K562 (cell line): ENCODE measurements around the gene HOXA5. TPM values are rescaled to one million over a fixed set of nuclear protein-coding genes. Genes with fewer than 3 reads are reported as not detected.

Experiments
- ATAC-seq: fragments of 200-7000 bp; cut with Tn5 transposase; 3 replicates; pipeline ENCODE4 v1.9.1; 2020; ENCODE audit warnings: moderate library complexity
- BruUV-seq: library from RNA; stranded (reverse); fragments of 400-500 nt; replicated peaks from 2 replicates; lab custom pipeline; 2021; lab: Mats Ljungman, UMichigan
- CTCF ChIA-PET: fragments of 300-600 bp; formaldehyde crosslinking; extraction: SDS; loops from one replicate; lab custom pipeline; 2021; ENCODE audit warnings: low intra/inter-chr PET ratio; lab: Yijun Ruan, JAX
- POLR2A ChIA-PET: fragments of 300-600, 350-650 bp; sonication (Branson Sonifier 250); formaldehyde crosslinking; extraction: SDS; loops from one replicate; lab custom pipeline; 2021; ENCODE audit warnings: antibody characterized with exemption, inconsistent platforms; lab: Yijun Ruan, JAX
- DNase-seq, 4 experiments: peaks; one replicate each; pipeline versions ENCODE4 v3.0.0 to v3.0.0-alpha.2; 2011 to 2018; ENCODE audit warnings: low spot score in 3 of 4, mixed read lengths in 3 of 4; ENCODE audit errors: extremely low read depth in 1 of 4
- FAIRE-seq: peaks from 2 replicates; lab custom pipeline; 2011; peaks lifted over from hg19 to GRCh38; lab: Jason Lieb, UNC
- H2AFZ ChIP-seq: 2 replicates; pipeline ENCODE4 v1.6.0; 2011; ENCODE audit warnings: low read depth, low read length, control low read depth, inconsistent platforms
- H3K27ac ChIP-seq: fragments of 200-600 bp; 3 replicates; pipeline ENCODE4 v1.8.0; 2011; ENCODE audit warnings: low read depth, mild to moderate bottlenecking, control low read depth, inconsistent platforms, low read length, moderate library complexity, mixed read lengths; ENCODE audit errors: extremely low read depth
- H3K27me3 ChIP-seq, 2 experiments: fragments of 300-600 bp in 1 of 2; 2 replicates in 1 of 2; 3 replicates in 1 of 2; pipeline versions ENCODE4 v1.6.0 to v1.8.0; 2011; ENCODE audit warnings: inconsistent platforms in 2 of 2, low read length in 2 of 2, mild to moderate bottlenecking in 1 of 2, mixed read lengths in 1 of 2, moderate library complexity in 1 of 2; ENCODE audit not compliant: control insufficient read depth in 2 of 2, insufficient read depth in 2 of 2
- H3K36me3 ChIP-seq: fragments of 300-600 bp; 3 replicates; pipeline ENCODE4 v1.8.0; 2011; ENCODE audit warnings: mild to moderate bottlenecking, low read length, inconsistent platforms; ENCODE audit not compliant: control insufficient read depth, insufficient read depth
- H3K4me1 ChIP-seq, 2 experiments: fragments of 200-600 bp in 1 of 2; replicated peaks in 1 of 2; 2 replicates in 1 of 2; 3 replicates in 1 of 2; pipeline versions ENCODE4 v1.5.1 to v1.8.0; 2011; ENCODE audit warnings: inconsistent platforms in 2 of 2, low read length in 2 of 2, mild to moderate bottlenecking in 1 of 2, mixed read lengths in 1 of 2, moderate library complexity in 1 of 2; ENCODE audit not compliant: control insufficient read depth in 2 of 2, insufficient read depth in 2 of 2
- H3K4me2 ChIP-seq: 2 replicates; pipeline ENCODE4 v1.6.1; 2011; ENCODE audit warnings: low read length, control low read depth, inconsistent platforms, mixed read lengths; ENCODE audit not compliant: insufficient read depth
- H3K4me3 ChIP-seq: fragments of 200-600 bp; sonication (generic), shearing (Covaris generic); 2 replicates; pipeline ENCODE4 v1.5.1; 2016; ENCODE audit warnings: control low read depth, inconsistent platforms
- H3K79me2 ChIP-seq: fragments of 200-600 bp; 3 replicates; pipeline ENCODE4 v1.8.0; 2011; ENCODE audit warnings: low read length, inconsistent platforms; ENCODE audit not compliant: control insufficient read depth, insufficient read depth
- H3K9ac ChIP-seq, 2 experiments: 2 replicates each; pipeline versions ENCODE4 v1.6.0 to v1.6.1; 2011; ENCODE audit warnings: low read depth in 2 of 2, low read length in 2 of 2, control low read depth in 1 of 2, inconsistent platforms in 1 of 2, mild to moderate bottlenecking in 1 of 2, mixed read lengths in 1 of 2; ENCODE audit not compliant: insufficient read depth in 1 of 2
- H3K9me1 ChIP-seq: one replicate; pipeline ENCODE4 v1.6.0; 2011; ENCODE audit warnings: inconsistent platforms, mild to moderate bottlenecking, low read length, moderate library complexity; ENCODE audit not compliant: control insufficient read depth, insufficient read depth
- H3K9me3 ChIP-seq: replicated peaks from 2 replicates; pipeline ENCODE4 v1.5.1; 2011; ENCODE audit warnings: low read depth, low read length, inconsistent platforms; ENCODE audit not compliant: control insufficient read depth, insufficient read depth
- H4K20me1 ChIP-seq: replicated peaks from 2 replicates; pipeline ENCODE4 v1.6.1; 2011; ENCODE audit warnings: low read length, inconsistent platforms, mixed read lengths; ENCODE audit not compliant: control insufficient read depth, insufficient read depth
- BACH1 ChIP-seq: fragments of 200-800 bp; sonication (Bioruptor generic); IDR thresholded peaks from 2 replicates; pipeline ENCODE4 v1.6.1; 2016; ENCODE audit warnings: missing genetic modification characterization, missing compliant biosample characterization
- RBM25 ChIP-seq: fragments of 200-400 bp; formaldehyde crosslinking; IDR thresholded peaks from 2 replicates; pipeline ENCODE4 v1.6.1; 2018; ENCODE audit warnings: low read length, low read depth, moderate library complexity; ENCODE audit not compliant: severe bottlenecking
- ZNF507 ChIP-seq: conservative IDR thresholded peaks from 2 replicates; pipeline ENCODE4 v1.6.1; 2017; ENCODE audit warnings: missing genetic modification characterization, missing compliant biosample characterization
- WGBS: fragments of 100-300 bp; shearing (Covaris generic); methylation state at CpG from one replicate; pipeline ENCODE4 v1.1.6; 2016; ENCODE audit warnings: low coverage, mixed read lengths; ENCODE audit not compliant: insufficient coverage; ENCODE audit errors: missing lambda C conversion rate; 5-methylcytosine and 5-hydroxymethylcytosine counted together
- in situ Hi-C: fragments of 300-500 bp; cut with MboI; formaldehyde crosslinking; loops from 4 replicates; pipeline ENCODE4 v1.15.0; 2018; ENCODE audit warnings: inconsistent platforms, mixed read lengths
- intact Hi-C: fragments of 100-400 bp; cut with micrococcal nuclease; formaldehyde crosslinking; loops from 2 replicates; pipeline ENCODE4 v1.14.2; 2022
- polyA plus RNA-seq, 8 experiments: library from polyadenylated mRNA; depleted of rRNA in 4 of 8; stranded (reverse) in 5 of 8; unstranded in 3 of 8; fragments of >200 nt; fragmentation: Nextera tagmentation in 2 of 8; fragmentation: Illumina TruSeq in 1 of 8; extraction: Ambion mirVana in 2 of 8; extraction: Trizol in 1 of 8; gene quantifications; 2 replicates each; pipeline versions ENCODE4 v1.2.1 to v1.2.3, GENCODE V29; 2011 to 2014; ENCODE audit warnings: inconsistent platforms in 1 of 8, missing spikeins in 1 of 8
- total RNA-seq, 7 experiments: library from RNA; depleted of rRNA in 6 of 7; stranded (reverse); fragments of >200 nt in 6 of 7; fragmentation: Illumina TruSeq in 2 of 7; extraction: Trizol in 2 of 7; gene quantifications; 2 replicates each; pipeline versions ENCODE4 v1.2.1 to v1.2.3, GENCODE V29; 2011 to 2021; ENCODE audit warnings: low replicate concordance in 1 of 7
- TF ChIP-seq, protein P1 (sequence below): IDR thresholded peaks from 3 replicates; pipeline ENCODE4 v1.6.1; 2011; ENCODE audit warnings: borderline replicate concordance, mild to moderate bottlenecking; ENCODE audit not compliant: insufficient read length, insufficient read depth

HOXA5 gene
- total and polyA plus RNA-seq, 9 of the 15 experiments (the other 6 are each of a cell fraction or from before 2014, with no cell fraction given): 0.13 TPM; not detected in 8

DNA sequence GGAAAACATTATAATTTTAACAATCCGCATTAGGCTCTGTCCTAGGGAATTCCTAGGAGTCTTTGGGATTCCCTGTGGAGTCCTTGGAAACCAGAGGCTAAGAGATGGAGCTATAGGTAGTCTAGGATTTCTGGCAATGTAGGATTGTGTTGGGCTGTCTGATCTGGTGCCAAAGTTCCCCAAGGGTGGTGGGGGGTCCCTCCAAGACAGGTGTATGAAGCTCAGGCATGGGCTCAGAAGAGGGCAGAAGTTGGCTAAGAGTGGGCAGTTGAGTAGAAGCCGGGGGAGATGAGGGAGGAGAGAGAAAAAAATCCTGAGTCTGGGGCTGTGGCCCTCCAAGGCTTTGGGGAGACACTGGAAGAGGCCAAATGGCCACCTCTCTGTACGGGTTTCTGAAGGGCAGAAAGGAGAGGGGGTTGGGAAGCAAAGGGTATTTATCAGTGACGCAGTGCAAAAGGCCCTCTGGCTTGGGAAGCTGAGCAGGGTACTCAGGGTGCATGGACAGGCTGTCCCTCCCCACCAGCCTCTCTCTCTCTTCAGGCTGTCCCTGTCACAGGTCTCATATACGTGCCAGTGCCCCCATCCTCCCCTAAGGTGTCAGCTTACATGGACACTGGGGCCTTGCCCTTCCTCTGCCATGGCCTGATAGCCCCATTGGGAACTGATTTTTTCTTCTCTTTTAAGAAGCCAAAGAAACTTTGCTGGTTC lies 3.2 kb upstream of the HOXA5 start:
- no peaks in the 10 kb centered on the region for H3K79me2 ChIP-seq
- CTCF ChIA-PET: no interaction called here
- H4K20me1 ChIP-seq: no peaks in the 10 kb centered on the region
- H3K9me1 ChIP-seq: no peaks in the 10 kb centered on the region
- ATAC-seq (no peak), DNase-seq (no peak), FAIRE-seq (no peak)
- H3K4me2 ChIP-seq: no peak overlapping the region
- WGBS: 0% methylated on average over 5 of the region's 5 CpGs
- BruUV-seq: no TSS peak
- no peaks in the 10 kb centered on the region for H3K9me3 ChIP-seq
- no peaks in the 10 kb centered on the region for H3K36me3 ChIP-seq
- peaks cover 35 to 89% of the 10 kb centered on the region in 2 experiments for H3K27me3 ChIP-seq
- H2AFZ ChIP-seq: no peak overlapping the region
- H3K4me1 ChIP-seq: peaks cover 0 to 26% of the 10 kb centered on the region in 2 experiments; a peak in 2 of 5 replicates
- no peak overlapping the region for H3K9ac ChIP-seq
- intact Hi-C loops: no loop called here
- in situ Hi-C loops: loop anchor here (10.0 kb wide), 1 partner anchor 292 kb away; no protein-coding TSS in a partner anchor
- POLR2A ChIA-PET: no interaction called here
- H3K4me3 ChIP-seq: no peak overlapping the region
- no peak for TF ChIP-seq BACH1 (tag)
- no peak for TF ChIP-seq ZNF507 (tag)
- TF ChIP-seq RBM25: no peak
- TF ChIP-seq, protein P1, sequence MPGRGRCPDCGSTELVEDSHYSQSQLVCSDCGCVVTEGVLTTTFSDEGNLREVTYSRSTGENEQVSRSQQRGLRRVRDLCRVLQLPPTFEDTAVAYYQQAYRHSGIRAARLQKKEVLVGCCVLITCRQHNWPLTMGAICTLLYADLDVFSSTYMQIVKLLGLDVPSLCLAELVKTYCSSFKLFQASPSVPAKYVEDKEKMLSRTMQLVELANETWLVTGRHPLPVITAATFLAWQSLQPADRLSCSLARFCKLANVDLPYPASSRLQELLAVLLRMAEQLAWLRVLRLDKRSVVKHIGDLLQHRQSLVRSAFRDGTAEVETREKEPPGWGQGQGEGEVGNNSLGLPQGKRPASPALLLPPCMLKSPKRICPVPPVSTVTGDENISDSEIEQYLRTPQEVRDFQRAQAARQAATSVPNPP: no peak
- no peak overlapping the region for H3K27ac ChIP-seq
